ENCODE measurements around the gene KCNC4.

Gene KCNC4

DNA sequence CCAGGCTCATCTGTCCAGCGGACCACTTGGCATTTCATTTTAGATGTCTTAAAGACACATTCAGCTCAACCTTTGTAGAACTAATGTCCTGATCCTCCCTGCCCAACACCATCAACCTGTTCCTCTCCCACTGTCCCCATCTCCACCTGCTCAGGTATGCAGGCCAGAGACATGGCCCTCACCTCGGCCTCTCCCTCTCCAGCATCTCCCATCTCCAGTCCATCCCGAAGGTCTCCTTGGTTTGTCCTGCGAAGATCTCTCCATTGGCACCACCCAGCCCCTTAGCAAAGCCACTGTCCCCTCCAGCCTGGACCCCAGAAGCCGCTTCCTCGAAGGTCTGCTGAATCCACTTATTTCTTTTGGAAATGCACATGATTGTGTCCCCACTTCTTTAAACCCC lies 20.9 kb upstream of the KCNC4 start:
- DNase-seq: no peak

DNA sequence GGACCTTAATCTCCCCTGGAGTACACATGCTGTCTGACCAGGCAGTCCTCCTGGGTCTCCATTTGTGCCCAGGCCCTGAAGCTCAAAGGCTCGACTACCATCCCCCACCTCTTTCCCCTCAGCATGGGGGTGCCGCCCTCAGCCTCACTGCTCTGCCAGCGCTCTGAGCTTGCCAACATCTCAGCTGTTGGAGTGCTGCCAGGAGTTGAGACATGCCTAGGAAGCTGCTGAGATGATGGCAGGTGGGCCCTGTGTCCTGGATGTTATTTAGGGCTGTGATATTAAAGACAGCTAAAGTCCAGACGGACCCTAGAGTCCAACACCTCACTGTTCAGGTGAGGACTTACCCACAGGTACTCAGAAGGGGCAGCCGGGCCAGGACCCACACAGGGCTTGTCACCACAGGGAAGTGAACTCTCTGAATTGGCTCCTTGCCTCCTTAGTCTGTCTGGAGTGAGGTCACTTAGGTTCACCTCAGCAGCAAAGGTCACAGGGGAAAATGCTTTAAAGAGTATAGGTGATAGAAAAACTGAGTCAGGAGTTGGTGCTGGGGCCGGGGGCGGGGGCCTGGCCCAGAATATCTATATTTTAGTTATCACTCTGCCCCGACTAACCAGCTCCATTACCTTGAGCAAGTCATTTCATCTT lies 19.7 kb upstream of the KCNC4 start:
- DNase-seq: peak; percentile 83

DNA sequence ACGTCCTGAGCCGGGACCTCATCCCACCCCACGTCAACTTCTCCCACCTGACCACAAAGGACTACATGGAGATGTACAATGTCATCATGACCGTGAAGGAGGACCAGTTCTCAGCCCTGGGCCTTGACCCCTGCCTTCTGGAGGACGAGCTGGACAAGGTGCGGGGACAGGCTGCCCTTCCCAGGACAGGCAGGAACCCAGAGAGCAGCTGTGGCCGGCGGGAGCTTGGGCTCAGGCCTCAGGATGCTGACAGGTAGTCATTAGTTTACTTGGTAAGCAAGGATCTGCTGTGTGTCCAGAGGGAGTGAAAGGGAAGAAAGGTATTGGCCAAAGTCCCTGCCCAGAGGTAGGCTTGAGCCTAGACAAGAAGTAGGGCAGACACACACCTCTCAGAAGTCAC lies 17.6 kb upstream of the KCNC4 start:
- no peak for DNase-seq

DNA sequence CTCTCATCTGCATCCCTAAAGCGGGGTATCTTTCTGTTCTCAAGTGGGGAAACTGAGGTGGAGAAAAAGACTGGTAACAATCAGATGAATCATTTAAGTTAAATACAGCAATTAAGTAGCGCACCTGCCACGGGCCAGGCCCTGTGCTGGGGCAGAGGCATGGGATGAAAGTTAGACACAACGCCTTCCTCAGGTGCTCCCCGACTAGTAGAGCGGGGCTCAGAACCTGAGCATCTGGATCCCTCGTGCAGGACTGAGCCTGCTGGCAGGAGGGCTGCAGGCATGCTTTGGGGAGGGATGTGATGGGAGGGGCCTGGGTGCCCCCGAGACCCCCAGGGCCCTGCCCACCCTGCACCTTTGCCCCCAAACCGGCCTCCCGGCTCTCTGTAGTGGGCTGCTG lies 14.9 kb upstream of the KCNC4 start:
- DNase-seq: no peak

DNA sequence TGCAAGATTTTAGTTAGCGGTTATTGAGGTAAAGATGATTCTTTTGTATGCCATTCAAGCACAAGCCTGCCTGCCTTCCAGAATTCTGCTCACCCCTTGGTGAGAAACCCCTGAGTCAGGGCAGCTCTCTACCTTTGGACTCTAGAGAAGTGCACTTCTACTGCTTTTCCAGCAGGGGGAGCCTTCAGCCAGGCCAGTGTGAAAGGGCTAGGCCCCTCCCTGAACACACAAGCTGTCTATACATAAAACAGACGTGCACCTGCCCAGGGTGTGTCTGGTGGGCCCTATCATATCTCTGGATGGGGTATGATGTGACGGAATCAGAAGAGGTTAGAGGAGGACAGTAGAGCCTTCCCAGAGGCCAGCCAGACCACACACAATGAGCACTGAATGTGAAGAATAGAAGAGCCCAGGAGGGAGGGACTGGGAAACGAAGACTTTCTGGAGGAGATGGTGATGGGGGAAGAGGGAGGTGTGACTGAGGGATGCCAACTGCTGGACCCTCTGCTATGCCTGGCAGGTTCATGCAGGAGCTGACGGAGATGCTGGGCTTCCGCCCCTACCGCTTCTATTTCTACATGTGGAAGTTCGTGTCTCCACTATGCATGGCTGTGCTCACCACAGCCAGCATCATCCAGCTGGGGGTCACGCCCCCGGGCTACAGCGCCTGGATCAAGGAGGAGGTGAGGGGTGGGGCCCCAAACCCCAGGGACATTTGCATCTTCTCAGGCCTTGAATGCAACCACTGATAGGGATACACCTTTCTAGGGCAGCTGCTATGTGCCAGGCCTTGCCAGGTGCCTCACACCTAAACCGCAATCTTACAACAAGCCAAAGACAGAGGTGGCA lies 13.0 kb upstream of the KCNC4 start:
- peak; percentile 49 for DNase-seq

DNA sequence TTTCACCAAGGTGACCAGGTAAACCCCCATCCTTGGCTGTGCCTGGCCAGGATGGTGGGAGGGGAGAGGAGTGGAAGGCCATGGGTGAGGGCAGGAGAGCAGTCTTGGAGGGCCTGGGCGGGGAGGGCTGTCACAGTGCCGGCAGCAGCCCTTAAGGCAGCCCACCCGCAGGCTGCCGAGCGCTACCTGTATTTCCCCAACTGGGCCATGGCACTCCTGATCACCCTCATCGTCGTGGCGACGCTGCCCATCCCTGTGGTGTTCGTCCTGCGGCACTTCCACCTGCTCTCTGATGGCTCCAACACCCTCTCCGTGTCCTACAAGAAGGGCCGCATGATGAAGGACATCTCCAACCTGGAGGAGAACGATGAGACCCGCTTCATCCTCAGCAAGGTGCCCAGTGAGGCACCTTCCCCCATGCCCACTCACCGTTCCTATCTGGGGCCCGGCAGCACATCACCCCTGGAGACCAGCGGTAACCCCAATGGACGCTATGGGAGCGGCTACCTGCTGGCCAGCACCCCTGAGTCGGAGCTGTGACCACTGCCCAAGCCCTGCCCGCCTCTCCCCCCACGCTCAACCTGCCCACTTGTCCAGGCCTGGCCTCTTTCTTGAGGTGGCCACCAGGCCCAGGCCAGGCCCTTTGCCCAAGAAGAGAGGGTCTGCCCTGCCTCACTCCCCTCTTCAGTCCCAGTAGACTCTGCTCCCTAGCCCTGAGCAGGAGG lies 12.0 kb upstream of the KCNC4 start:
- no peak for DNase-seq

DNA sequence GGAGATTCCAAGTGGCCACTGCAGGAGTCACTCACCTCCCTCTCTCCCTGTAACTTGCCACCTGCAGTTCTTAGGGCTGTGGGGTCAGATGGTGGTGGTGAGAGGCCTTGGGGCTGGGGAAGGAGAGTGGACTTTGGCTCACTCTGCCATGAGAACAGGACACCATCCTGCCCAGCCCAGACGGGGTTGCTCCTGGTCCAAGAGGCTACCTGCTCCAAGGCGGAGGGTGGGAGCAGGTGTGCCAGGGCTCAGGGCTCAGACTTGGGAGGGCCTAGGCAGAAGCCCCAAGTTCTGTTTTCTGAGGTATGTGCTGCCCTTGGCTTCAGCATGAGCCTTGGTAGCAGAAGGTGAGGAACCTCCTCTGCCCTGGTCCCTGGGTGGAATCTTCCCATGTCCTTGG lies 11.4 kb upstream of the KCNC4 start:
- DNase-seq: no peak

DNA sequence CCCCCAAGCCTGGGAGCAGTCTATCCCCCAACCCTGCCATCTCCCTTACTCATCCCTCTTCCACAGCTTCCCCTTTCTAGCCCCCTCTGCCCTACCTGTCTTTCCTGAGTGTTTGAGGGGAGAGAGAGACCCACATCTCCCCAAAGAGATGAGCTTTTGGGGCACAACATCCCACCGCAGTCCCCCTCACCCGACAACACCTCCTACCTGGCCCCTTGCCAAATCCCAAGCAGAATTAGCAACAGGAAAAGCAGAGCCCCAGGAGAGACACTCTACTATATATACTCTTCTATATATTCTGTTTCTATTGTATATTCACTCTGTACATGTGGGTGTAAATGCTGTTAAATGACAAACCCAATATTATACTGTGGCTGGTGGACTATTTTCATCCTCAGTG lies 9.9 kb upstream of the KCNC4 start:
- DNase-seq: no peak

DNA sequence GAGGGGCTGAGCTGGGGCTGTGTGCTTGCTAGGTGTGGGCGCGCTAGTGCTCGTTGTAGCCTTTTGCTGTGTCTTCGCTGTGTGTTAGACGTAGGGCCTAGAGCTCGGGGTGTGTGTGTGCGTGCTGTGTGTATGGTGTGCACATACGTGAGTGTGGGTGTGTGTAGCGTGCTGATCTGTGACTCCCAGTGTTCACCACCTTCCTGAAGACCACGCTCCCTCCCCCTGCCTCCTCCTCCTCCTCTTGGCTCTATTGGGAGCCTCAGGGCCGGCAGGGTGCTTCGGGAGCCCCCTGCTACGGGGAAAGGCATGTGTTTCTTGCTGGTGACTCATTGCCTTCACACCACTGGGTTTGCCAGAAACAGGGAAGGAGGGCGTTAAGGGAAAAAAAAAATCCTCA lies 9.4 kb upstream of the KCNC4 start:
- no peak for DNase-seq

DNA sequence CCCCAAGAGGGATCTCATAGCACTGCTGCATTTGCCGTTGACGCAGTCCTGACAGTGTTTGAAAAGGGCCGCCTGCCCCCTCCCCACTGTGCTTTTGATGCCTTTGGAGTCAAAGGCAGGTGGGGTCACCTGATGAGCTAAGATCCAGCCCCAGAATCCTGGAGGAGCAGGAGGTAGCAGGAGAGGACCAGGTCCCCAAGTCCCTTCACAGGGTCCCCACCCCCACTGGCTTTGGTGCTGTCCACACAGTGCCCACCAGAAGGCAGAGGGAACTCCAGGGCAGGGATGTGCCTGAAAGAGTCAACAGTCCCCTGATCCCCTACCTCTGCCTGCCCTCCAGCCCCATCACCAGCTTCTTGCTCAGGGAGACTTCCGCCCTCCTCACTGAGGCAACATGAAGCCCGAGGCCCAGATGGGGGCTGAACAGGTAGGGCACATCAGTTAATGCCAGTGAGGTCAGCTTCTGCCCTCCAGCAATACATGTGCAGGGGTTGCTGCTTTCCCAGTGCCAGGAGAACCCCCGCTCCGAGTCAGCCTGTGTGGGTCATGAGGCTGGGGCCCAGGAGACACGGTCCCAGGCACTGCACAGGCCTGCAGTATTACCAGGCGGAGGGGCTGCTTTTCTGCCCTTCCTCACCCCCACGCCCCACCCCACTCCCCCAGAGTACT lies 8.8 kb upstream of the KCNC4 start:
- DNase-seq: no peak

DNA sequence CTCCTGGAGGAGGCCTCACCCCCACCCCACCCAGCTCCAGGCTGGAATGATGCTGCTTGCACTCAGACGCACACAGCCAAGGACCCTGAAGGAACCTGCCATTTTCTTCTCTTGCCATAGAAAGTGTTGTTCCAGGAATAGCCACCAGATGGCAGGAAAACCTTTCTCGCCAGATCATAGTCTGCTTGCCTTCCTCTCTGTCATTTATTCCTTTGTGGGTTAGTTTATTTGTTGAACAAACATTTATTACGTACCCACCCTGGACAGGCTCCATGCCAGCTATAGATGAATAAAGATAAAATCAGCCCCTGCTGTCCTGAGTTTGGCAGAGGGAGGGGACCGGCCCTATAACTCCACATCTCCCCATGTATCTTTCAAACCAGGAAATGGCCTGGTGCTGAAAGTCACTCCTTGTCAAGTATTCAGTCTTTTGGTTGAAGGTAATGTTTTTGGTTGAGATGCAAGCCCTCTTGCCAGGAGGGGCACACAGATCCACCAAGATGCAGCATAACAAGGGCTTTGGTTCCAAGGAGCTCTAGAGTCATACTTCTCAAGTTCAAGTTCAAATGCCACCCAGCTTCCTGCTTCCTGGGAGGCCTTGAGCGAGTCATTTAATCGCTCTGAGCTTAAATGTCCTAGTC lies 7.0 kb upstream of the KCNC4 start:
- peak; percentile 65 for DNase-seq

DNA sequence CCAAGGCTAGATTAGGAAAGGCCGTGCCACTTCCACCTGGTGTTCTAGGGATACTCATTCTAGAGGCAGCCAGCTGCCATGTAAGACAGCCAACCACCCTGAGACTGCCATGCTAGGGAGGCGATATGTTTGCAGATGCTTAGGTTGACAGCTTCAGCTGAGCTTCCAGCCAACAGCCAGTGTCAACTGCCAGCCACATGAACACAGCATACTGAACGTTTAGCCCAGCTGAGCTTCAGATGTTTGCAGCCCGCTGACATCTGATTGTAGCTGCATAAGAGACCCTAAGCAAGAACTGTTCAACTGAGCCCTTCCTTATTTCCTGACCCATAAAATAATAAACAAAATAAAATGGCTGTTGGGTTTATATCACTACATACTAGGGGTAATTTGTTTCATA lies 5.0 kb upstream of the KCNC4 start:
- peak; percentile 42 for DNase-seq

DNA sequence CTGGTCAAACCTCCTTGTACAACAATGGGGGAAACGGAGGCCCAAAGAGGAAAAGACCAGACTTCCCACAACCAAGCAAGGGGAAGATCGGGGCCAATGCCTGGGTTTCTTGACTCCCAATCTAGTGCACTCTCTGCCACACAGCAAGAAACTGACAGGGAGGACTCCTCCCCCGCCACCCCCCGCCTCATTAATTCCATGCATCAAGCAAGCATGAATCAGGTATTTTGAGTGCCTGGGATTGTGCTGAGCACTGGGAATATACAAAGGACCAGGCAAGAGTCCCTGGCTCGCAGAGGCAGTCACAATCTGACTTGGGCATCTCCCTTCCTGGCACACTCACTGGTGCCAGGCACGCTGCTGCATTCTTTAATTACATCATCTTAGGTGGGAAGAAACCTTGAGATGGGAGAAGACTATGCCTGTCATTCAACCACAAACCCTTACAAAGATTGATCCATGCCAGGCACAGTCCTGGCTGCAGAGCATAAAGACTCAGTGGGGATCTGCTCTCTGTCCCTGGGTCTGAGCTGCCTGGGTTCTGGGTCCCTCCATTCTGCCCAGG lies 4.4 kb upstream of the KCNC4 start:
- DNase-seq: no peak

DNA sequence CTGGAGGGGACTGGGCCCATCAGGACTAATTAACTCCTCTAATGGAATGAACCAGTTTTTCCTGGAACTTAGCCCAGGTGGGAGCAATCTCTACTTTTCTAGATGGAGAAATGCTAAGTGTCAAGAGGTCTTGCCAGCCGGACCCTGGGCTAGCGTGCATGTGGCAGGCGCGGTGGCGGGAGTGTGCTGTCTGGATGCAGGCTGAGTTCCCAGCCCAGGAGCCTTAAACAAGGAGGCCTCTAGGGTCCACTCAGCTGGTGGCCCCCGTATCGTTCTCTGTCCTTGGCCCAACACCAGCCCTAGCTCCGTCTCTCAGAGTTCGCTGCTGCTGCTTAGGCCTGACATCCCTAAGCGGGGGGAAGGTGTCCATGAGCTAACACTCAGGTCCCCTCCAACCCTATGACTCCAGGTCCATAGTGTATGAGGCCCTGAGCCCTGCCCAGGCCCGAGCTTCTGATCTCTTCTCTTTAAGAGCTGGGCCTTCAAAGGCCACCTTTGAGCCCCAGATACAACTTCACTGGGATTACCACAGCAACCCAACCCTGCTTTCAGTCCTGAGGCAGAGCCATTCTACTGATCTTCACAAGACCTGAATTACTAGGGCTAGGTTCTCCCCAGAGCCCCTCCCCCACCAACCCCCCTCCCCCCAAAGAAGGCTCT lies 3.7 kb upstream of the KCNC4 start:
- DNase-seq: no peak

DNA sequence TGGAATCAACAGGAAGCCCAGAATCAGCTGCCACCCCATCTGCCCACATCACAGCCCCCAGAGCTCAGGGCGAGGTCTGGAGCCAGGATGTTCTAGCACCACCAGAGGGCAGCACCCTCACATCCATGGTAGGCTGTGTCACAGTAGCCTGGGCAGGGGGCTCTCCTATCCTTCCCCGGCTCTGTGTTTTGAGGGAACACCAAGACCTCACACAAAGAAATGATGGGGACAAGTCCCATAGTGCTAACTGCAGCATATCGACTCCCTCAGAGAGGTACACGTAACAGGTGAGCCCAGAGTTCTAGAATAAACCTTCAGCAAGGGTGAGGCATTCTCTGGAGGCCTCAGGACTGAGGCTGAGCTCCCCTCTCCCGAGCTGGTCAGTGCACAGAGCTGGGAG lies 2.3 kb upstream of the KCNC4 start:
- peak; percentile 41 for DNase-seq

DNA sequence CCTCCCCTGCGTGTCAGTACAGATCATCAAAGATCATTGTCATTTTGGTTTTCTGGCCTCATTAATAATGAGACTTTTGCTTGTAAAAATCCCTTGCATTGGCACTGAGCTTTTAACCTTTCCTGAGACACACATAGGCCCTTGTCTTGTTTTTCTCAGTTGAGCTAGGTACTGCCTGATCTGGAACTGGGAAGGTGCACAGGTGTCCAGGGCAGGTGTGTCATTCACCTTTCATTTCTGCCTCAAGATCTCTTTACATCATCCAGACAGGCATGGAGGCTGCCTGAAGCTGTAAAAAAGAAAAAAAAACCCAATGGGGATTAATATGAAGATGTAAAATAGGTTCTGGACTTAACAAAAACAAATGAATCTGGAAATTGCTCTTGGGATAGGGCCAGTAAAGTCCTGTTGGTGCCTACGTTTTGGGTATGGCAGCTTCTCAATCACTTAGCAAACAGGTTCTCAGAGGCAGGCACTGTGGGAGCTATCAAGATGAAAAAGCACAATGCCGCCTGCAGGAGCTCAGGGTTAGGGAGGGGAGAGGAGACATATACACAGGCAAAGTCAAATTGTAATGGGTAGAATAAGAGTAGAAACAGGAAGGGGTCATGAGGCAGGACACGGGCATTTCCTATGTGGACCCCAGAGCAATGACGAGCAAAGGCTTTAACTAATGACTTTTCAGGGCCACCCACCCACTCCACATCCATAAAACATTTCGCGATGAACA lies 1.0 kb upstream of the KCNC4 start:
- no peak for DNase-seq

DNA sequence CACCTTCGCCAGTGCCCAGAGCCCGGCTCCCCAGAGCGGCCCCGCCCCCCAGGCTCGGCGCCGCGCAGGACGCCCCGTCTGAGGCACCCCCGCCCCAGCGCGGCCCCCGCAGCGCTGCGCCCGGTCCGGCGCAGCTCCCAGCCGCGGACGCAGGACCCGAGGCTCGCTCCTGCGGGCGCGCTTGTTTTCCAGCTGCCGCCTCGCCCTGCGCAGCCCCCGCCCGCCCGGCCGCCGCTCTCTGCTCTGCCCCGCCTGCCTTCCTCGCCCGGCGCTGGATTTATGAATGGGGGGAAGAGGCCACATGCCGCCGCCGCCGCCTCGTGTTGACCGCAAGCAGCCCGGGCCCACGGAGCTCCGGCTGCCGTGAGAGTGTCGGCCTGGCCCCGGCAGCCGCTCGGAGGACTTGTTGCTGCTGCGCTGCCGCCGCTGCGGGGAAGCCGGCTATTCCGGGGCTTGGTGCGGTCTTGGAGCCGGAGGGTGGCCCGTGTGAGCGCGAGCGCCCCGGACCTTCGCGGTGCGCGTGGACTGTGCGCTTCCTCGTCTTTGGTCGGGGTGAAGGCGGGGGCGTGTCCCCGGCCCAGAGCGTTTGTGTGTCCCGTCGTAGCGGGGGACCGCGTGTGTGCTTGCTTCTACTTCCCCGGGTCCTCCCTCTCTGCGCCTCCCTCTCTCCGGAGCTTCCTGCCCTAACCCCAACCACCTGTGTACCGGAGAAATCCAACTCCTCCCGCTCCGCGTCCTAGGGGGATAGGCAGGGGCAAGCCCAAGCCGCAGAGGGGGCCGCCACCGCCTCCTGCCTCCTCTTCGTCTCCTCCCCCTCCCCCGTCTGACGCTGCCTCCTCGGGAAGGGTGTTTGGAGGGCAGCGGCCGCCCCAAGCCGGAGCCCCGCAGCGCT lies 736 bp downstream of the KCNC4 start:
- DNase-seq: no peak

DNA sequence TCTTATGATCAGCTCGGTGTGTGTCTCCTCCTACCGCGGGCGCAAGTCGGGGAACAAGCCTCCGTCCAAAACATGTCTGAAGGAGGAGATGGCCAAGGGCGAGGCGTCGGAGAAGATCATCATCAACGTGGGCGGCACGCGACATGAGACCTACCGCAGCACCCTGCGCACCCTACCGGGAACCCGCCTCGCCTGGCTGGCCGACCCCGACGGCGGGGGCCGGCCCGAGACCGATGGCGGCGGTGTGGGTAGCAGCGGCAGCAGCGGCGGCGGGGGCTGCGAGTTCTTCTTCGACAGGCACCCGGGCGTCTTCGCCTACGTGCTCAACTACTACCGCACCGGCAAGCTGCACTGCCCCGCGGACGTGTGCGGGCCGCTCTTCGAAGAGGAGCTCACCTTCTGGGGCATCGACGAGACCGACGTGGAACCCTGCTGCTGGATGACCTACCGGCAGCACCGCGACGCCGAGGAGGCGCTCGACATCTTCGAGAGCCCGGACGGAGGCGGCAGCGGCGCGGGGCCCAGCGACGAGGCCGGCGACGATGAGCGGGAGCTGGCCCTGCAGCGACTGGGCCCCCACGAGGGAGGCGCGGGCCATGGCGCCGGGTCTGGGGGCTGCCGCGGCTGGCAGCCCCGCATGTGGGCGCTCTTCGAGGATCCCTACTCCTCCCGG lies 1.5 kb downstream of the KCNC4 start:
- DNase-seq: no peak
